ENCODE measurements around the gene USP32.

The USP32 gene

GRCh38 chr17:60358606-60359225 is 33.2 kb downstream of the USP32 start:
- in situ Hi-C loops (cut with MboI; ENCODE audit: low sequenced_read_pairs, unreplicated experiment), result no loop called here

GRCh38 chr17:60356940-60357339 is 35.0 kb downstream of the USP32 start:
- no peak for TF ChIP-seq CTCF (IDR thresholded peaks at IDR 0.05; ENCODE audit: borderline replicate concordance, control extremely low read depth, extremely low read depth, insufficient read depth, missing control alignments)
- DNase-seq (ENCODE audit: low spot score), result no peak
- in situ Hi-C loops (cut with MboI; ENCODE audit: low sequenced_read_pairs, unreplicated experiment), result no loop called here

More at GRCh38 chr17:60358606-60359225, 33.2 kb downstream of the USP32 start:
- TF ChIP-seq CTCF (IDR thresholded peaks at IDR 0.05; ENCODE audit: borderline replicate concordance, control extremely low read depth, extremely low read depth, insufficient read depth, missing control alignments), result no peak
- no peak for DNase-seq (ENCODE audit: low spot score)

- no peak for DNase-seq (ENCODE audit: low spot score)
- in situ Hi-C loops (cut with MboI; ENCODE audit: low sequenced_read_pairs, unreplicated experiment), result no loop called here
- no peak for TF ChIP-seq CTCF (IDR thresholded peaks at IDR 0.05; ENCODE audit: borderline replicate concordance, control extremely low read depth, extremely low read depth, insufficient read depth, missing control alignments)
Measured at GRCh38 chr17:60355663-60356594, 36.0 kb downstream of the USP32 start.

- DNase-seq (ENCODE audit: low spot score), result no peak
- no peak for TF ChIP-seq CTCF (IDR thresholded peaks at IDR 0.05; ENCODE audit: borderline replicate concordance, control extremely low read depth, extremely low read depth, insufficient read depth, missing control alignments)
- in situ Hi-C loops (cut with MboI; ENCODE audit: low sequenced_read_pairs, unreplicated experiment), result no loop called here
Measured at GRCh38 chr17:60354223-60354622, 37.7 kb downstream of the USP32 start.

- TF ChIP-seq CTCF (IDR thresholded peaks at IDR 0.05; ENCODE audit: borderline replicate concordance, control extremely low read depth, extremely low read depth, insufficient read depth, missing control alignments), result no peak
- no peak for DNase-seq (ENCODE audit: low spot score)
- in situ Hi-C loops (cut with MboI; ENCODE audit: low sequenced_read_pairs, unreplicated experiment), result no loop called here
Measured at GRCh38 chr17:60353773-60354172, 38.2 kb downstream of the USP32 start.

GRCh38 chr17:60352569-60352968 is 39.4 kb downstream of the USP32 start:
- in situ Hi-C loops (cut with MboI; ENCODE audit: low sequenced_read_pairs, unreplicated experiment), result no loop called here
- no peak for DNase-seq (ENCODE audit: low spot score)
- no peak for TF ChIP-seq CTCF (IDR thresholded peaks at IDR 0.05; ENCODE audit: borderline replicate concordance, control extremely low read depth, extremely low read depth, insufficient read depth, missing control alignments)

Data from GM13976 (cell line).